HEK293 (cell line): ENCODE data around the gene NCDN.
A peak's percentile ranks its signal among the peaks of the same experiment; 100 is the strongest.

ENCODE experiments used
- CTCF ChIA-PET: fragments of 350-600 bp; formaldehyde crosslinking; extraction: SDS; loops from one replicate; lab custom pipeline; 2021; ENCODE audit warnings: antibody characterized with exemption; lab: Yijun Ruan, JAX
- POLR2A ChIA-PET: fragments of 300-600 bp; formaldehyde crosslinking; extraction: SDS; loops from one replicate; lab custom pipeline; 2020; ENCODE audit warnings: antibody characterized with exemption, inconsistent platforms; lab: Yijun Ruan, JAX
- H3K27ac ChIP-seq: fragments of 200-500 bp; sonication (Bioruptor generic); 2 replicates; pipeline ENCODE4 v1.5.1; 2014; ENCODE audit warnings: low read depth, low read length, control low read depth, inconsistent platforms; ENCODE audit errors: extremely low read depth
- H3K36me3 ChIP-seq, 2 experiments: fragments of 200-500 bp in 1 of 2; sonication (Bioruptor generic) in 1 of 2; 1 replicate in 1 of 2; 2 replicates in 1 of 2; pipeline ENCODE4 v1.5.1; 2014 to 2017; ENCODE audit warnings: inconsistent platforms in 2 of 2, low read length in 2 of 2; ENCODE audit not compliant: control insufficient read depth in 2 of 2, insufficient read depth in 1 of 2
- H3K4me1 ChIP-seq: fragments of 200-500 bp; sonication (Bioruptor generic); 2 replicates; pipeline ENCODE4 v1.5.1; 2014; ENCODE audit warnings: mild to moderate bottlenecking, low read length, inconsistent platforms; ENCODE audit not compliant: control insufficient read depth, insufficient read depth
- H3K4me3 ChIP-seq: 2 replicates; pipeline ENCODE4 v1.5.1; 2011; ENCODE audit warnings: low read depth, mild to moderate bottlenecking, control low read depth, low read length, moderate library complexity
- H3K9me3 ChIP-seq: fragments of 200-500 bp; sonication (Bioruptor generic); 2 replicates; pipeline ENCODE4 v1.5.1; 2014; ENCODE audit warnings: low read depth, low read length, inconsistent platforms; ENCODE audit not compliant: control insufficient read depth, insufficient read depth
- SALL2 ChIP-seq: fragments of 450-650 bp; formaldehyde crosslinking; IDR thresholded peaks from 2 replicates; pipeline ENCODE4 v1.5.0; 2017; ENCODE audit warnings: missing biosample characterization, mild to moderate bottlenecking, missing genetic modification characterization, borderline replicate concordance
- ZBTB1 ChIP-seq: fragments of 450-650 bp; formaldehyde crosslinking; IDR thresholded peaks from 2 replicates; pipeline ENCODE4 v1.5.1; 2016; ENCODE audit warnings: missing biosample characterization, missing genetic modification characterization
- ZFP37 ChIP-seq: fragments of 450-650 bp; formaldehyde crosslinking; IDR thresholded peaks from 2 replicates; pipeline ENCODE4 v1.5.1; 2016; ENCODE audit warnings: missing biosample characterization, missing genetic modification characterization
- ZNF112 ChIP-seq: fragments of 450-650 bp; formaldehyde crosslinking; IDR thresholded peaks from 2 replicates; pipeline ENCODE4 v1.5.0; 2017; ENCODE audit warnings: missing biosample characterization, missing genetic modification characterization
- ZNF174 ChIP-seq: fragments of 450-650 bp; formaldehyde crosslinking; IDR thresholded peaks from 2 replicates; pipeline ENCODE4 v1.5.0; 2017; ENCODE audit warnings: missing biosample characterization, mild to moderate bottlenecking, missing genetic modification characterization
- ZNF214 ChIP-seq: fragments of 450-650 bp; formaldehyde crosslinking; IDR thresholded peaks from 2 replicates; pipeline ENCODE4 v1.5.1; 2017; ENCODE audit warnings: missing biosample characterization, mild to moderate bottlenecking, missing genetic modification characterization, borderline replicate concordance
- ZNF221 ChIP-seq: fragments of 450-650 bp; formaldehyde crosslinking; IDR thresholded peaks from 2 replicates; pipeline ENCODE4 v1.5.1; 2017; ENCODE audit warnings: missing biosample characterization, missing genetic modification characterization, borderline replicate concordance
- ZNF266 ChIP-seq: fragments of 450-650 bp; formaldehyde crosslinking; IDR thresholded peaks from 2 replicates; pipeline ENCODE4 v1.5.1; 2016; ENCODE audit warnings: missing biosample characterization, missing genetic modification characterization, low read depth
- ZNF280C ChIP-seq: fragments of 450-650 bp; formaldehyde crosslinking; IDR thresholded peaks from 2 replicates; pipeline ENCODE4 v1.5.1; 2016; ENCODE audit warnings: missing biosample characterization, missing genetic modification characterization
- ZNF335 ChIP-seq: fragments of 450-650 bp; formaldehyde crosslinking; conservative IDR thresholded peaks from 2 replicates; pipeline ENCODE4 v1.5.1; 2016; ENCODE audit warnings: missing biosample characterization, missing genetic modification characterization
- ZNF341 ChIP-seq: fragments of 450-650 bp; formaldehyde crosslinking; IDR thresholded peaks from 2 replicates; pipeline ENCODE4; 2016; ENCODE audit warnings: low read depth, missing biosample characterization, missing genetic modification characterization
- ZNF350 ChIP-seq: fragments of 450-650 bp; formaldehyde crosslinking; IDR thresholded peaks from 2 replicates; pipeline ENCODE4 v1.5.0; 2017; ENCODE audit warnings: missing biosample characterization, mild to moderate bottlenecking, missing genetic modification characterization
- ZNF394 ChIP-seq: fragments of 450-650 bp; formaldehyde crosslinking; IDR thresholded peaks from 2 replicates; pipeline ENCODE4 v1.5.1; 2016; ENCODE audit warnings: missing biosample characterization, missing genetic modification characterization, mild to moderate bottlenecking, moderate library complexity, borderline replicate concordance
- ZNF398 ChIP-seq: fragments of 450-650 bp; formaldehyde crosslinking; IDR thresholded peaks from 2 replicates; pipeline ENCODE4 v1.5.1; 2017; ENCODE audit warnings: missing biosample characterization, missing genetic modification characterization
- ZNF473 ChIP-seq: fragments of 450-650 bp; formaldehyde crosslinking; IDR thresholded peaks from 2 replicates; pipeline ENCODE4 v1.5.1; 2017; ENCODE audit warnings: missing biosample characterization, missing genetic modification characterization
- ZNF513 ChIP-seq: fragments of 450-650 bp; IDR thresholded peaks from 2 replicates; pipeline ENCODE4 v1.5.1; 2018; ENCODE audit warnings: missing biosample characterization, missing genetic modification characterization
- ZNF558 ChIP-seq: fragments of 450-650 bp; formaldehyde crosslinking; IDR thresholded peaks from 2 replicates; pipeline ENCODE4 v1.5.1; 2016; ENCODE audit warnings: missing biosample characterization, missing genetic modification characterization
- ZNF623 ChIP-seq: fragments of 450-650 bp; formaldehyde crosslinking; IDR thresholded peaks from 2 replicates; pipeline ENCODE4 v1.5.1; 2016; ENCODE audit warnings: missing biosample characterization, missing genetic modification characterization
- ZNF707 ChIP-seq: fragments of 450-650 bp; formaldehyde crosslinking; IDR thresholded peaks from 2 replicates; pipeline ENCODE4 v1.5.1; 2016; ENCODE audit warnings: missing biosample characterization, missing genetic modification characterization
- ZNF830 ChIP-seq: fragments of 450-650 bp; IDR thresholded peaks from 2 replicates; pipeline ENCODE4 v1.5.0; 2018; ENCODE audit warnings: missing biosample characterization, missing genetic modification characterization, low read depth, mild to moderate bottlenecking, moderate library complexity
- TF ChIP-seq, protein P1 (sequence below): fragments of 450-650 bp; formaldehyde crosslinking; IDR thresholded peaks from 2 replicates; pipeline ENCODE4 v1.5.1; 2017; ENCODE audit warnings: missing biosample characterization, missing genetic modification characterization
- TF ChIP-seq, protein P2 (sequence below): fragments of 450-650 bp; formaldehyde crosslinking; IDR thresholded peaks from 2 replicates; pipeline ENCODE4 v1.5.1; 2016; ENCODE audit warnings: missing biosample characterization, missing genetic modification characterization, borderline replicate concordance

Gene NCDN

DNA sequence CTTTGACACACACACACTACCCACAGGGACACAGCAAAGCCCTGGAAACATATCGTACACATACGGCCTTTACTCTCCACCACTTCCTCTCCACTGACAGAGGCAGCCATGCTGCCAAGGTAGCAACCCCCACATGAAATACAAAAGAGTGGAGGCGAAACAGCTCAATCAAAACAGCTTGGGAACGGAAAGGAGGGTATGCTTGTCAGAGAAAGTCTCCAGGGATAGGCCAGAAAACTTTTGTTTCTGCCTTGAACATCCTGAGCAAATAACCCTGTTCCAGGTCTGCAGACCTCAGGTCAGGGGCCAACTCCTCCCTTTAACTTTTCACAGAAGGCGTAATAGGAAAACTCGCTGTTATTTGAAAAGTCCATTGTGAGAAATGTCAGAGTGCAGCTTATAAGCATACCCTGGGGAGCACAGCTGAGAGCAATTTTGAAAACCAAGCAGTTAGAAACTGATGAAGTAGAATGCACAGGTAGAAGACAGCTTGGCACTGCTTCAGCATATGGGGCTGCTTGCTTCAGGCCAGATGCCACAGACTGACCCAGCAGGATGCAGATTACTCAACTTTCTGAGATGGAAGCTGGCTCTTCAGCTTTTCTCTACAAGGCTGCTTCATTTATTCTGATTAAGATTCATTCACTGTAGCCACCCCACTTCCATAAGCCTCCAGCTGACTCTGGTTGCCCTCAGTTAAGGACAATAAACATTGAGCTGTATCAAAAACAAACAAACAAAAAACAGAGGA is 18.4 kb upstream of the NCDN start:
- no peak for TF ChIP-seq ZNF280C
- TF ChIP-seq ZNF214 (tag by site-specific recombination), result no peak
- TF ChIP-seq ZNF174 (tag by site-specific recombination), result no peak
- TF ChIP-seq ZFP37, result no peak
- TF ChIP-seq, protein P1, sequence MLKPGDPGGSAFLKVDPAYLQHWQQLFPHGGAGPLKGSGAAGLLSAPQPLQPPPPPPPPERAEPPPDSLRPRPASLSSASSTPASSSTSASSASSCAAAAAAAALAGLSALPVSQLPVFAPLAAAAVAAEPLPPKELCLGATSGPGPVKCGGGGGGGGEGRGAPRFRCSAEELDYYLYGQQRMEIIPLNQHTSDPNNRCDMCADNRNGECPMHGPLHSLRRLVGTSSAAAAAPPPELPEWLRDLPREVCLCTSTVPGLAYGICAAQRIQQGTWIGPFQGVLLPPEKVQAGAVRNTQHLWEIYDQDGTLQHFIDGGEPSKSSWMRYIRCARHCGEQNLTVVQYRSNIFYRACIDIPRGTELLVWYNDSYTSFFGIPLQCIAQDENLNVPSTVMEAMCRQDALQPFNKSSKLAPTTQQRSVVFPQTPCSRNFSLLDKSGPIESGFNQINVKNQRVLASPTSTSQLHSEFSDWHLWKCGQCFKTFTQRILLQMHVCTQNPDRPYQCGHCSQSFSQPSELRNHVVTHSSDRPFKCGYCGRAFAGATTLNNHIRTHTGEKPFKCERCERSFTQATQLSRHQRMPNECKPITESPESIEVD (tag by site-specific recombination), result peak; percentile 52
- TF ChIP-seq ZNF335 (tag by site-specific recombination), result peak; percentile 43
- no peak for TF ChIP-seq ZNF558
- TF ChIP-seq, protein P2, sequence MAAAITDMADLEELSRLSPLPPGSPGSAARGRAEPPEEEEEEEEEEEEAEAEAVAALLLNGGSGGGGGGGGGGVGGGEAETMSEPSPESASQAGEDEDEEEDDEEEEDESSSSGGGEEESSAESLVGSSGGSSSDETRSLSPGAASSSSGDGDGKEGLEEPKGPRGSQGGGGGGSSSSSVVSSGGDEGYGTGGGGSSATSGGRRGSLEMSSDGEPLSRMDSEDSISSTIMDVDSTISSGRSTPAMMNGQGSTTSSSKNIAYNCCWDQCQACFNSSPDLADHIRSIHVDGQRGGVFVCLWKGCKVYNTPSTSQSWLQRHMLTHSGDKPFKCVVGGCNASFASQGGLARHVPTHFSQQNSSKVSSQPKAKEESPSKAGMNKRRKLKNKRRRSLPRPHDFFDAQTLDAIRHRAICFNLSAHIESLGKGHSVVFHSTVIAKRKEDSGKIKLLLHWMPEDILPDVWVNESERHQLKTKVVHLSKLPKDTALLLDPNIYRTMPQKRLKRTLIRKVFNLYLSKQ (tag by site-specific recombination), result no peak
- TF ChIP-seq ZNF350 (tag by site-specific recombination), result no peak
- TF ChIP-seq ZNF221 (tag by site-specific recombination), result no peak
- CTCF ChIA-PET, result interaction anchor here (0.5 to 1.1 kb wide), 3 partner anchors 88 to 173 kb away, joined by 3 to 4 read pairs (median 3); no protein-coding TSS in a partner anchor
- peaks cover 0 to 28% of the 10 kb centered on the region in 2 experiments; a peak in 2 of 3 replicates for H3K36me3 ChIP-seq
- POLR2A ChIA-PET, result interaction anchor here (0.6 kb wide), 1 partner anchor 275 kb away, joined by 6 read pairs; no protein-coding TSS in a partner anchor
- H3K27ac ChIP-seq, result no peak overlapping the region
- H3K9me3 ChIP-seq, result no peaks in the 10 kb centered on the region
- H3K4me1 ChIP-seq, result peaks cover 13% of the 10 kb centered on the region
- H3K4me3 ChIP-seq, result no peak overlapping the region

GRCh38 chr1:35539824-35540261 is 17.8 kb upstream of the NCDN start:
- no peak overlapping the region for H3K4me3 ChIP-seq
- ChIA-PET CTCF (interaction anchor here (0.5 to 1.1 kb wide), 2 partner anchors 89 to 173 kb away, joined by 3 to 4 read pairs; no protein-coding TSS in a partner anchor), POLR2A (no interaction called here)
- TF ChIP-seq ZNF112 (tag by site-specific recombination) (no peak), ZNF266 (tag by site-specific recombination) (no peak), ZNF623 (tag by site-specific recombination) (no peak), ZNF830 (tag by site-specific recombination) (no peak), ZNF558 (no peak), ZNF707 (no peak), ZNF394 (tag by site-specific recombination) (no peak), SALL2 (tag by site-specific recombination) (no peak), ZNF513 (tag by site-specific recombination) (no peak), ZBTB1 (tag by site-specific recombination) (no peak), ZNF398 (tag by site-specific recombination) (no peak), ZNF341 (no peak), ZNF473 (tag by site-specific recombination) (no peak)
- TF ChIP-seq, protein P2 (tag by site-specific recombination), result no peak
- H3K9me3 ChIP-seq, result no peaks in the 10 kb centered on the region
- H3K36me3 ChIP-seq, result peaks cover 0 to 33% of the 10 kb centered on the region in 2 experiments; a peak in 2 of 3 replicates
- H3K4me1 ChIP-seq, result peaks cover 16% of the 10 kb centered on the region
- H3K27ac ChIP-seq, result no peak overlapping the region
